GM23248 (cell line): ENCODE results near the gene NCMAP.
"Not testable (repeated sequence)": the region's sequence is repeated elsewhere in the genome, so short reads cannot be mapped to it uniquely, and the experiment has no call there.

Experiments
- EZH2 ChIP-seq: fragments of 200-600 bp; sonication (generic); IDR thresholded peaks from 2 replicates; pipeline ENCODE4 v1.6.1; 2018; ENCODE audit warnings: antibody characterized with exemption, mild to moderate bottlenecking; ENCODE audit not compliant: insufficient read depth, poor library complexity, severe bottlenecking
- EZH2phosphoT487 ChIP-seq: fragments of 200-600 bp; sonication (generic); IDR thresholded peaks from 2 replicates; pipeline ENCODE4 v1.6.1; 2018; ENCODE audit warnings: antibody characterized with exemption, moderate library complexity, mild to moderate bottlenecking, low read depth; ENCODE audit not compliant: insufficient read depth

DNA sequence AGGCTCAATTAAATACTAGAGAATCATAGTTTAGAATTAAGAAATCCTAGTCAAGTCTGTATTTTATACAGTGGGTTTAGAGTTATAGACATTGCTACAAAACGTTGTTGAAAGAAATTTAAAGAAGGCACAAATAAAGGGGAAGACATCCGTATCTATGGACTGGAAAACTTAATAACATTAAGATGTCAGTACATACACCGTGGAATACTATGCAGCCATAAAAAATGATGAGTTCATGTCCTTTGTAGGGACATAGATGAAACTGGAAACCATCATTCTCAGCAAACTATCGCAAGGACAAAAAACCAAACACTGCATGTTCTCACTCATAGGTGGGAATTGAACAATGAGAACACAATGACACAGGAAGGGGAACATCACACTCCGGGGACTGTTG lies 35.6 kb upstream of the NCMAP start:
- not testable (repeated sequence) for TF ChIP-seq EZH2, EZH2phosphoT487
